DND-41 (cell line): ENCODE results near the gene RPL21.

Experiments used
- ATAC-seq: fragments of 200-7000 bp; cut with Tn5 transposase; 3 replicates; pipeline ENCODE4 v1.9.1; 2021; ENCODE audit warnings: low read depth; ENCODE audit not compliant: insufficient read depth
- DNase-seq: peaks from one replicate; pipeline ENCODE4 v3.0.0-alpha.2; 2020
- H2AFZ ChIP-seq: 2 replicates; pipeline ENCODE4 v1.6.0; 2012; ENCODE audit warnings: low read depth, low read length
- H3K27ac ChIP-seq: 2 replicates; pipeline ENCODE4 v1.5.1; 2012; ENCODE audit warnings: low read length, inconsistent platforms
- H3K27me3 ChIP-seq: fragments of 200-600 bp; sonication (generic); 2 replicates; pipeline ENCODE4 v1.6.0; 2012; ENCODE audit warnings: low read length, mild to moderate bottlenecking, inconsistent platforms; ENCODE audit not compliant: insufficient read depth, poor library complexity
- H3K36me3 ChIP-seq: 2 replicates; pipeline ENCODE4 v1.5.1; 2012; ENCODE audit warnings: low read length, inconsistent platforms; ENCODE audit not compliant: insufficient read depth
- H3K4me1 ChIP-seq: 2 replicates; pipeline ENCODE4 v1.5.1; 2012; ENCODE audit warnings: mild to moderate bottlenecking, low read length; ENCODE audit not compliant: insufficient read depth
- H3K4me2 ChIP-seq: 2 replicates; pipeline ENCODE4 v1.6.0; 2012; ENCODE audit warnings: mild to moderate bottlenecking, moderate library complexity, low read length, inconsistent platforms; ENCODE audit not compliant: insufficient read depth
- H3K4me3 ChIP-seq, 2 experiments: fragments of 200-600 bp in 1 of 2; shearing (Covaris generic) in 1 of 2; 2 replicates each; pipeline ENCODE4 v1.5.1; 2012 to 2016; ENCODE audit warnings: inconsistent platforms in 2 of 2, low read length in 2 of 2, mild to moderate bottlenecking in 2 of 2, low read depth in 1 of 2, moderate library complexity in 1 of 2
- H3K79me2 ChIP-seq: 2 replicates; pipeline ENCODE4 v1.6.0; 2012; ENCODE audit warnings: low read length, inconsistent platforms; ENCODE audit not compliant: insufficient read depth
- H3K9ac ChIP-seq: 2 replicates; pipeline ENCODE4 v1.6.0; 2012; ENCODE audit warnings: low read depth, mild to moderate bottlenecking, inconsistent platforms, low read length, moderate library complexity
- H3K9me3 ChIP-seq: 2 replicates; pipeline ENCODE4 v1.5.1; 2012; ENCODE audit warnings: low read length, moderate library complexity, mild to moderate bottlenecking, inconsistent platforms; ENCODE audit not compliant: insufficient read depth, severe bottlenecking
- H4K20me1 ChIP-seq: 2 replicates; pipeline ENCODE4 v1.6.0; 2012; ENCODE audit warnings: low read length; ENCODE audit not compliant: insufficient read depth
- EZH2 ChIP-seq: IDR thresholded peaks from 3 replicates; pipeline ENCODE4 v1.6.1; 2012; ENCODE audit warnings: borderline replicate concordance, low read depth, mild to moderate bottlenecking, moderate library complexity, low read length, inconsistent platforms; ENCODE audit not compliant: severe bottlenecking
- TF ChIP-seq, protein P1 (sequence below): IDR thresholded peaks from 2 replicates; pipeline ENCODE4 v1.5.1; 2012; ENCODE audit warnings: borderline replicate concordance, low read length, moderate library complexity, mild to moderate bottlenecking; ENCODE audit not compliant: poor library complexity, severe bottlenecking; ENCODE audit errors: extremely low read depth

The RPL21 gene

DNA sequence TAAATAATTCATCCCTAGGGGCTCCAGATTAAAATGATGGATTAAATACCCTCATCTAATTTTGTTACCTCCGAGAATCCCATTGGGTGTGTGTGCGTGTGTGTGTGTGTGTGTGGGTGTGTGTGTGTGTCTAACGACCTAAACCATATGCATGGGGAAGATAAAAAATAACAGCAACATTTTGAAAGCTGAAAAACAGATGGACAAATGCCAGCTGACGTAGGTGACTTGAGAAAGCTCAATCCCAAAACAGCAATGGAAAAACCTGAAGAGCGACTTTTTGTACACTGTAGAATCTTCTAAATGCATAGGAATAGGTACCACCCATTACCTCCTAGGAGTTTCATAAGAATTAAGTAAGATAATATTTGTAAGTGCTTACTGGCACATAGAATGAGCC lies 8.7 kb upstream of the RPL21 start:
- TF ChIP-seq EZH2 = no peak
- TF ChIP-seq, protein P1, sequence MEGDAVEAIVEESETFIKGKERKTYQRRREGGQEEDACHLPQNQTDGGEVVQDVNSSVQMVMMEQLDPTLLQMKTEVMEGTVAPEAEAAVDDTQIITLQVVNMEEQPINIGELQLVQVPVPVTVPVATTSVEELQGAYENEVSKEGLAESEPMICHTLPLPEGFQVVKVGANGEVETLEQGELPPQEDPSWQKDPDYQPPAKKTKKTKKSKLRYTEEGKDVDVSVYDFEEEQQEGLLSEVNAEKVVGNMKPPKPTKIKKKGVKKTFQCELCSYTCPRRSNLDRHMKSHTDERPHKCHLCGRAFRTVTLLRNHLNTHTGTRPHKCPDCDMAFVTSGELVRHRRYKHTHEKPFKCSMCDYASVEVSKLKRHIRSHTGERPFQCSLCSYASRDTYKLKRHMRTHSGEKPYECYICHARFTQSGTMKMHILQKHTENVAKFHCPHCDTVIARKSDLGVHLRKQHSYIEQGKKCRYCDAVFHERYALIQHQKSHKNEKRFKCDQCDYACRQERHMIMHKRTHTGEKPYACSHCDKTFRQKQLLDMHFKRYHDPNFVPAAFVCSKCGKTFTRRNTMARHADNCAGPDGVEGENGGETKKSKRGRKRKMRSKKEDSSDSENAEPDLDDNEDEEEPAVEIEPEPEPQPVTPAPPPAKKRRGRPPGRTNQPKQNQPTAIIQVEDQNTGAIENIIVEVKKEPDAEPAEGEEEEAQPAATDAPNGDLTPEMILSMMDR = no peak
- Histone ChIP-seq H3K27me3 (no peaks in the 10 kb centered on the region), H2AFZ (no peak overlapping the region), H3K4me3 (no peak overlapping the region), H3K4me1 (no peaks in the 10 kb centered on the region), H3K36me3 (no peaks in the 10 kb centered on the region; the same call in 1 of the 2 replicates), H3K27ac (no peak overlapping the region), H3K4me2 (no peak overlapping the region), H3K9me3 (no peaks in the 10 kb centered on the region), H3K9ac (no peak overlapping the region), H4K20me1 (no peaks in the 10 kb centered on the region), H3K79me2 (no peaks in the 10 kb centered on the region)
- ATAC-seq (no peak), DNase-seq (no peak)

DNA sequence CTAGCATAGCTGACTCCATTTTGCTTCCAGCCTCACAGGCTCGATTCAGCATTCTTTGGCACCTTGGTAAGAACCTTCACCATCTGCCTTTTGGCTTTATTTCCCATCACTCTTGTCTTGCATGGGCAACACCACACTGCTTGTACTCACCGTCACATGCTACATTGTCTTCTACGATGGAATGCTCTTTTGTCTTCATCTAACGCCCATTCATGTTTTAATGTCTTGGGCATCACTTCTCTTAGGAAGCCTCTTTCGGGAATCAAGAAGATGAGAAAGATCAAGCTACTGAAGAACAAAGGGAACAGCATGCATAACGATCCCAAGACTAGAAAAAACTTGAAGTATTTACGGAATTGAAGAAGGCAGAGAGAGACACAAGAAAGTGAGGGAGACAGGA lies 5.7 kb upstream of the RPL21 start:
- no peak overlapping the region for H3K4me2 ChIP-seq
- no peak for ATAC-seq
- H3K9me3 ChIP-seq = no peaks in the 10 kb centered on the region
- H3K27me3 ChIP-seq = no peaks in the 10 kb centered on the region
- H3K79me2 ChIP-seq = peaks cover 21% of the 10 kb centered on the region
- H3K4me1 ChIP-seq = peaks cover 12% of the 10 kb centered on the region
- no peak overlapping the region for H3K27ac ChIP-seq
- no peak overlapping the region for H3K4me3 ChIP-seq
- no peak for DNase-seq
- H2AFZ ChIP-seq = no peak overlapping the region
- H3K36me3 ChIP-seq = no peaks in the 10 kb centered on the region; the same call in 1 of the 2 replicates
- H3K9ac ChIP-seq = no peak overlapping the region
- no peaks in the 10 kb centered on the region for H4K20me1 ChIP-seq
- TF ChIP-seq, protein P1 = no peak
- TF ChIP-seq EZH2 = no peak

DNA sequence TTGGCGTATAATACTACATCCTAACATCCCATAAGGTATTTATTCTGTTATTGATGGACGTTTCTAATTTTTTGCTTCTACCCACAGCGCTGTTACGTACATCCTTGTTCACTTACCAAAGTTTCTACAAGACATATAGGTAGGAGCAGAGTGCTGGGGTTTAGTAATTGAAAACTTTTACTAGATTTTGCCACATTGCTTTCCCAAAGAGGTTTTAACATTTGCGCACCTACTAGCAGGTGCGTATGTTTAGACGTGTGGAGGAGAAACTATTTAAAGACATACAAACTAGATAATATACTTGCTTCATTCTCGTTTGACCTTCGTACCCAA lies 559 bp upstream of the RPL21 start:
- H3K27me3 ChIP-seq = no peaks in the 10 kb centered on the region
- H3K4me1 ChIP-seq = peaks cover 44% of the 10 kb centered on the region
- peaks cover 35% of the 10 kb centered on the region for H4K20me1 ChIP-seq
- DNase-seq = no peak
- H3K36me3 ChIP-seq = peaks cover 44% of the 10 kb centered on the region
- H3K4me2 ChIP-seq = peak overlapping the region; percentile 67
- peak overlapping the region; percentile 90 for H3K4me3 ChIP-seq
- ATAC-seq = peak; percentile 4
- peak overlapping the region; percentile 100 for H3K27ac ChIP-seq
- H2AFZ ChIP-seq = peak overlapping the region; percentile 96
- no peaks in the 10 kb centered on the region for H3K9me3 ChIP-seq
- TF ChIP-seq EZH2 = no peak
- TF ChIP-seq, protein P1 = no peak
- peaks cover 71% of the 10 kb centered on the region for H3K79me2 ChIP-seq
- H3K9ac ChIP-seq = peak overlapping the region; percentile 96

DNA sequence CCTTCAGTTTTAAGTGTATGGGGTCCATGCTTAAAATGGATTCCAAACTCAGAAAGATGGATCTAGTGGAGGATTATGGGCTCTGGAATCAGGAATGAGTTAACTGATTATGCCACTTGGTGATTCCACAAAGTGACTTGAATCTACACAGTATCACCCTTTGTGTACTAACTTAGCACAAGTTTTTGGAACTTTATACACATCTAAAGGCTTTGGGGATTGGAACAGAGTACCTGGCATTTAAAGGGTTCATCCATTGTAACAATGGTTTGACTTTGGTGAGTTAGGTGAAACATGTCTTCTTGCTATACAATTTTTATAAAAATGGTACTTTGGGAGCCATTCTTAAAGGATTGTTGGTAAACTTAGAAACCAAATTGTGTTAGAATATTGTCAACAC lies 1.1 kb downstream of the RPL21 start:
- Histone ChIP-seq H3K4me1 (peaks cover 44% of the 10 kb centered on the region), H3K79me2 (peaks cover 86% of the 10 kb centered on the region), H2AFZ (no peak overlapping the region), H3K4me3 (peak overlapping the region; percentile 90), H3K4me2 (peak overlapping the region; percentile 67), H3K9me3 (no peaks in the 10 kb centered on the region), H3K27ac (peak overlapping the region; percentile 100), H3K27me3 (no peaks in the 10 kb centered on the region), H4K20me1 (peaks cover 43% of the 10 kb centered on the region), H3K9ac (peak overlapping the region; percentile 96), H3K36me3 (peaks cover 60% of the 10 kb centered on the region)
- TF ChIP-seq EZH2 = no peak
- TF ChIP-seq, protein P1 = no peak
- no peak for ATAC-seq
- DNase-seq = no peak
